ENCODE measurements around the gene DOLK.

DOLK gene

GRCh38 chr9:128929560-128929959, 17.8 kb downstream of the DOLK start:
- DNase-seq = no peak

DNA sequence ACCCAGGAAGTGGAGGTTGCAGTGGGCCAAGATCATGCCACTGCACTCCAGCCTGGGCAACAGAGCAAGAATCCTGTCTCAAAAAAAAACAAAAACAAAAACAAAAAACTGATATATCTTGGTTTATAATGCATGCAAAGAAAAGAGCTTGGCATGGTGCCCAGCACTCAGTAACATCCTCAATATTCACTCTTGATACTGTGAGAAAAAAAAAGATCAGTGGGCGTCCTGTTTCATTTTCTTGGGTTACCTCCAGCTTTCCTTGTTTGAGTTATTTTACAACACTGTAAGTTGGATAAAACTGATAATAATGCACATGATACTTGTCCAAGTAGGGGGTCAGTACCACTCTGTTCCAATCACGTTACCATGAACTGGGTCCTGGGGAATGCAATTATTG, 18.8 kb downstream of the DOLK start:
- DNase-seq = no peak

GRCh38 chr9:128927731-128928411, 19.5 kb downstream of the DOLK start:
- DNase-seq = peak; percentile 83

- no peak for DNase-seq
Measured at GRCh38 chr9:128923493-128923883, 23.9 kb downstream of the DOLK start.

GRCh38 chr9:128921881-128922763, 25.3 kb downstream of the DOLK start:
- DNase-seq = peak; percentile 90

DNA sequence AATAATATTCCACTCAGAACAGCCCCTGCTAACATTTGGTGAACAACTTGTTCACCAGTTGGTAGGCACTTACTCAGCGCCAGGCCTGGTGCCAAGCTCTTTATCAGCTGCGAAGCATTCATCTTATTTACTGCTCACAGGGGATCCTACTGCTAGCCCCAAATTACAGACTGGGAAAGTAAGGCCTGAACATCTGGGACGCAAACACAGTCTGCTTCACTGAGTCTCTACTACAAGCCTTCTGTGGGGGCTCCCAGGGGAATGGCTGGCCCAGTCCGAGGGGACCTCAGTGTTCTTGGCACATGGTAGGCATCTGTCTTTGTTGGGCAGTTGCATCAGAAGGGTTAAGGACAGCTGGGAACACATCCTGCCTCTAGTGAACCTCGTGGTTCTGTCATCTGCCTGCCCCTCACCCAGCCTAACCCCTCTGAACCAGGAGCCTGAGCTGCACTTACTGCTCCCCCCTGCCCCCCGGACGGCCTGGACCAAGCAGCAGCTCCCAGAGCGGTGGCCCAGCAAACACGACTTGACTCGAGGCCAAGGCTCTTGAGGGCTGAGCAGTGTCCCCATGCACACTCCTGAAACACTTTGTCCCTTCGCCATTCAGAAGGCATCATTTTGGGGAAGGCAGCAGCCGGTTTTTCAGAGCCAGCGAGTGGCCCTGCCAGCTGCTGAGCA, 26.9 kb downstream of the DOLK start, which contains the start of gene PHYHD1:
PHYHD1 (plus strand) TSS at position 602 of the 678 bp plus-strand sequence. CDS start 1,342 bp downstream, outside the sequence.
- DNase-seq = peak; percentile 49

- DNase-seq = no peak
Measured at GRCh38 chr9:128919402-128920089, 27.9 kb downstream of the DOLK start.

DNA sequence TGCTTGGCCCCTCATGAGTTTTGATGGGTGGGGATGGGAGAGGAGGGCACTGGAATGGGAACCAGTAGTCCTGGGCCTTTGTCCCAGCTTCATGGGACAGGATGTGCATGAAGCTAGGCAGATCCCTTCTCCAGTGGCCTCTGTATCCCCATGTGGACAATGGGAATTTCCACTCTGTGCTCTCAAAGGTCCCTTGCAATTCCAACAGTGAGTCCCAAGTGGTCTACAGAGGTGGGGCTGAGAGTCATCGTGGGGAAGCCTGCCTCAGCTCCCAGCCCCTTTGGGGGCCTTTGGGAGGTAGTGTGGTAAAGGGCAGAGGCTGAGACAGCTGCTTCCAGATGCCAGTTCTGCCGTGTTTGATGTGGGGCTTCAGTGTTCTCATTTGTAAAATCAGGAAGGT, 28.5 kb downstream of the DOLK start:
- no peak for DNase-seq

GRCh38 chr9:128917151-128917849, 30.1 kb downstream of the DOLK start:
- peak; percentile 64 for DNase-seq

DNA sequence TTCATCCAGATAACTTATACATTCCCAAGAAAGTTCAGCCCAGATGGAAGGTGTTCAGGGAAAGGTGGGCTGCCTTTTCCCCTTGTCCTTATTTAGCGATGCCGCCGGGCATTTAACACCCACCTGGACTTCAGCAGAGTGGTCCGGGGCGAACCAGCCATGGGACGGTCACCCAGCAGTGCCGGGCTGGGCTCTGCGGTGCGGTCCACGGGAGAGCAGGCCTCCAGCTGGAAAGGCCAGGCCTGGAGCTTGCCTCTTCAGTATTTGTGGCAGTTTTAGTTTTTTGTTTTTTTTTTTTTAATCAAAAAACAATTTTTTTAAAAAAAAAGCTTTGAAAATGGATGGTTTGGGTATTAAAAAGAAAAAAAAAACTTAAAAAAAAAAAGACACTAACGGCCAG, 30.7 kb downstream of the DOLK start:
- no peak for DNase-seq

DNA sequence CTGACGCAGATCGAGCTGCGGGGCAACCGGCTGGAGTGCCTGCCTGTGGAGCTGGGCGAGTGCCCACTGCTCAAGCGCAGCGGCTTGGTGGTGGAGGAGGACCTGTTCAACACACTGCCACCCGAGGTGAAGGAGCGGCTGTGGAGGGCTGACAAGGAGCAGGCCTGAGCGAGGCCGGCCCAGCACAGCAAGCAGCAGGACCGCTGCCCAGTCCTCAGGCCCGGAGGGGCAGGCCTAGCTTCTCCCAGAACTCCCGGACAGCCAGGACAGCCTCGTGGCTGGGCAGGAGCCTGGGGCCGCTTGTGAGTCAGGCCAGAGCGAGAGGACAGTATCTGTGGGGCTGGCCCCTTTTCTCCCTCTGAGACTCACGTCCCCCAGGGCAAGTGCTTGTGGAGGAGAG, 31.2 kb downstream of the DOLK start:
- no peak for DNase-seq

- DNase-seq = no peak
Measured at GRCh38 chr9:128913995-128914772, 33.2 kb downstream of the DOLK start.

DNA sequence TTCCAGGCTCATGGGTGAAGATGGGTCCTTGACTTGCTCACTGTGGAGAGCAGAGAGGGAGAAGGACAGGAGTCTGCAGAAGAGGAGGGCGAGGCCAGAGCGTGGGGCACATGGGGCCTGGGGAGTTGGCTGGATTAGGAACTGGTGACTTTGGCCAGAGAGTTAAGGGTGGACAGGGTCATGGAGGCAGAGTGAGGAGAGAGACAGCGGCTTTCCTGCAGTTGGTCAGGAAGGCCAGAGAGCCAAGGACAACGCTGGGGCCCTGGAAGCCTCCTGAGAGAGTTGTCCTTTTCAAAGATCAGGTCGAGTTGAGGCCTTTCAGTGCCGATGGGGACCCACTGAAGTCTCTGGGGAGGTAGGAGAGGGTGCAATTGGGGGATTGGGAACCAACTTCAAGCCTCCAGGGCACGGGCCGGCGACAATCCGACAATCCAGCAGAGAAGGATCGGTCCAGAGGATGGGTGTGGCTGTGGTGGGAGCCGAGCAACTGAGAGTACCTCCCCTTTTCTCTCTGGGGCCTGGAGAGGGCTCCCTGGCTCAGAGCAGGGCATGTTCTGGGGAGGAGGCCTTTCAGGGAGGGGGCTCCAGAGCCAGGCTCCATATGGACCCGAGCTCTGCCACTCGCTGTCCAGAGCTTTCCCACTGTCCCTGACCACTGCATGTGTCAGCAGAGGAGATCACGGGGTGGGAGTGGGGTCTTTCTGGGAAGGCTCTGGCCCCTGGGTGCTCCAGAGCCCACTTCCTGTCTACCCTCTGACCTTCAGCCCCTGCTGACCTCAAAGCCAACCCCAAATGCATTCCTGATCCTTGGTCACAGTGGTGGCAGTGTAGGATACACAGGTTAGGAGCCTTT, 34.1 kb downstream of the DOLK start:
- DNase-seq = no peak

DNA sequence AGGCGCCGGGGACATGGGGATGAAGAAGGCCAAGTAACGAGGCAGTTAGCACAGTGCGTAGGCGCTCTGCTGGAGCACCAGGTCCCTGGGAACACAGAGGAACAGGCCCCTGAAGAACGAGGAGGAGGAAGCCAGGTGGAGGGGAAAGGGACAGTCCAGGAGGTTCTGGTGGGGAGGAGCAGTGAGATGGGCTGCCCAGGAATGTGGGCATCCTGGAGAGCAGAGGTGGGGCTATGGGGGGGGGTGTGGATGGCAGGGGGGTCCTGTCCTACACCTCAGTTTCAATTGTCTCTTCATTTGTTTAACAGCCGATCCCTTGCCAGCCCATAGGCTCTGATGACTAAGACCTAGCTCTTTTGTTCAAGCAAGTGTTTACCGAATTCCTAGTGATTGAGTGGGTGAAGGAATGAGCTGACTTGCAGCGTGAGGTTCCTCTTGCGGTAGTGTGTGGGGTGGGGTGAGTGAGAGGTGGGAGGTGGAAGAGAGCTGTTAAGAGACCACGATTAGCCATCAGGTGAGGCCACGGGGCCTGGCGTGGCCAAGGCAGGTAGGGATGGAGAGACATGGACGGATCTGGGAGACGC, 35.0 kb downstream of the DOLK start:
- no peak for DNase-seq

- DNase-seq = peak; percentile 38
Measured at GRCh38 chr9:128911529-128912035, 35.8 kb downstream of the DOLK start.

GRCh38 chr9:128910906-128911305, 36.5 kb downstream of the DOLK start:
- no peak for DNase-seq

DNA sequence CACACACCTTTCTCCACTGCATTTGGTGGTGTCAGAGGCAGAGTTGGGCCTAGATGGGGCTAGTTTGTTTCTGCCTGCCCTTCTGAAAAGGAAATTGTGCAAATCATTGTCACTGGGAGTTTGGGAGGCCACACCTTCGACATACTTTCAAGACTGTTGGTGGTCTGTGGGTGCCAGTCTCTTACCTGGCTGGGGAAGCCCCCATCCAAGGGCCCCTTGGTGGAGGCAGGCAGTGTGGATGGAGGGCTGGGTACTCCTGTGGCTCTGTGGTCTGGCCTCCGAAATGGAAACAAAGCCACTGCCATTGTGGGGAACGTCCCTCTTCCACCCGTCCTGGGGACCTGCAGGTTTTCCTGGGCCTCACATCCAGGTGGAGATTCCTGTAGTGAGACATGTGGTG, 37.5 kb downstream of the DOLK start:
- DNase-seq = no peak

- DNase-seq = no peak
Measured at GRCh38 chr9:128908372-128908771, 39.0 kb downstream of the DOLK start.

DNA sequence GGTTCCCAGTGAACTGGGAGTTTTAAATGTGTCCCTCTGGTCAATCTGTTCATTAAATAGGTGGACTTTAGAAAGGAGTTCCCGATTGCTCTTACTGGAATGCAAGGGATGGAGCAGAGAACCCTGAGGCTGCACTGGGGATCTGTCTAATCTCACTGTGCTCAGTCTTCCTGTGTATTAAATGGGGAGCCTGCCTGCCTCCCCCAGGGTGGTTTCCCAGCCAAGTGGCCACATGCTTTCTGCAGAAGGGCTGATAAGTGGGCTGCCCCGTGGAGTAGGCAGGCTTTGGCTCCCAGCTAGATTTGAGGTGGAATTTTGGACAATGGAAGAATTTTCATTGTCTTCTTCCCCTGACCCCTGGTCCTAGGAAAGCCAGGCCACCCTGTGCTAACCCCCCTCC, 40.7 kb downstream of the DOLK start:
- no peak for DNase-seq

DNA sequence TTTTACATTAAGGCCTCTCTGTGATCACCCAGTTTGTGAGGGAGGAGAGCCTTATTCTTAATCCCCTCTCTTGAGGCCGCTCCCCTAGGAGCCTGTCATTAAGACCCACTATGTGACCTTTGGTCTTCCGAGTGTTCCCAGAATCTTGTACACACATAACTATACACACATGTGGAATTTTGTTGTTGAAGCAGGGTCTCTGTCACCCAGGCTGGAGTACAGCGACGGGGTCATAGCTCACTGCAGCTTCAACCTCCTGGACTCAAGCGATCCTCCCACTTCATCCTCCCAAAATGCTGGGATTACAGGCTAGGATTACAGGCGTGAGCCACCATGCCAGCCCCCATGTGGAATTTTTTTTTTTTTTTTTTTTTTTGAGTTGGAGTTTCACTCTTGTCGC, 41.4 kb downstream of the DOLK start:
- DNase-seq = no peak
